HG02642 (cell line): ENCODE measurements around the gene CCDC63.
"Not testable (repeated sequence)": the region's sequence is repeated elsewhere in the genome, so short reads cannot be mapped to it uniquely, and the experiment has no call there.

Experiments used
- ATAC-seq: cut with Tn5 transposase; IDR thresholded peaks from one replicate; pipeline ENCODE4 v1.9.1; 2021; ENCODE audit warnings: mild to moderate bottlenecking; ENCODE audit not compliant: unreplicated experiment, poor library complexity

CCDC63 gene

GRCh38 chr12:110844131-110844530 is 2.7 kb upstream of the CCDC63 start:
- ATAC-seq, result no peak

- no peak for ATAC-seq
These were observed 2.0 kb upstream of the CCDC63 start for GRCh38 chr12:110844551-110845338.

- no peak for ATAC-seq
These were observed 1.5 kb upstream of the CCDC63 start for GRCh38 chr12:110845339-110845682.

- ATAC-seq, result no peak
These were observed 1.6 kb downstream of the CCDC63 start for GRCh38 chr12:110848314-110848923.

GRCh38 chr12:110849221-110849620 is 2.4 kb downstream of the CCDC63 start:
- no peak for ATAC-seq

- no peak for ATAC-seq
These were observed 3.1 kb downstream of the CCDC63 start for GRCh38 chr12:110849748-110850403.

- no peak for ATAC-seq
These were observed 4.0 kb downstream of the CCDC63 start for GRCh38 chr12:110850762-110851161.

- no peak for ATAC-seq
These were observed 7.0 kb downstream of the CCDC63 start for GRCh38 chr12:110853836-110854235.

GRCh38 chr12:110856542-110856941 is 9.8 kb downstream of the CCDC63 start:
- ATAC-seq, result no peak

- ATAC-seq, result no peak
These were observed 10.7 kb downstream of the CCDC63 start for GRCh38 chr12:110857528-110857927.

GRCh38 chr12:110857954-110858353 is 11.2 kb downstream of the CCDC63 start:
- not testable (repeated sequence) for ATAC-seq

GRCh38 chr12:110858848-110859247 is 12.1 kb downstream of the CCDC63 start:
- no peak for ATAC-seq

GRCh38 chr12:110860833-110861296 is 14.1 kb downstream of the CCDC63 start:
- ATAC-seq, result no peak

- ATAC-seq, result no peak
These were observed 14.9 kb downstream of the CCDC63 start for GRCh38 chr12:110861729-110862128.

- ATAC-seq, result no peak
These were observed 15.5 kb downstream of the CCDC63 start for GRCh38 chr12:110862329-110862728.

- no peak for ATAC-seq
These were observed 16.4 kb downstream of the CCDC63 start for GRCh38 chr12:110863161-110863560.

GRCh38 chr12:110865521-110865920 is 18.7 kb downstream of the CCDC63 start:
- ATAC-seq, result no peak

GRCh38 chr12:110869026-110869425 is 22.2 kb downstream of the CCDC63 start:
- no peak for ATAC-seq

- ATAC-seq, result no peak
These were observed 23.0 kb downstream of the CCDC63 start for GRCh38 chr12:110869803-110870202.

GRCh38 chr12:110872100-110872499 is 25.3 kb downstream of the CCDC63 start:
- ATAC-seq, result no peak

- no peak for ATAC-seq
These were observed 27.6 kb downstream of the CCDC63 start for GRCh38 chr12:110874351-110874750.
